Left ventricle myocardium inferior (tissue), 1 donor: Measurements from ENCODE around the gene ORC4. TPM values are rescaled to one million over a fixed set of nuclear protein-coding genes. Genes with fewer than 3 reads are reported as not detected.

ENCODE experiments used
- DNase-seq: peaks from one replicate; pipeline ENCODE4 v3.0.0-alpha.2; 2020
- H3K27ac ChIP-seq: fragments of 200-600 bp; replicated peaks from 2 replicates; pipeline ENCODE4 v1.8.0; 2021
- H3K27me3 ChIP-seq: fragments of 200-600 bp; 2 replicates; pipeline ENCODE4 v1.8.0; 2021; ENCODE audit warnings: low read depth
- H3K36me3 ChIP-seq: fragments of 200-600 bp; 2 replicates; pipeline ENCODE4 v1.8.0; 2021
- H3K4me1 ChIP-seq: fragments of 200-600 bp; 2 replicates; pipeline ENCODE4 v1.8.0; 2021
- H3K4me3 ChIP-seq: fragments of 200-600 bp; 2 replicates; pipeline ENCODE4 v1.8.0; 2021; ENCODE audit warnings: mild to moderate bottlenecking, moderate library complexity
- H3K9me3 ChIP-seq: fragments of 200-600 bp; replicated peaks from 2 replicates; pipeline ENCODE4 v1.8.0; 2021
- intact Hi-C: fragments of 100-400 bp; cut with micrococcal nuclease; formaldehyde crosslinking; loops from one replicate; pipeline ENCODE4 v1.11.0; 2022
- total RNA-seq: library from RNA; stranded (reverse); fragmentation: NEBNext Ultra II Directional; extraction: Animal tissue kit (Norgen Biotek cat#: 25700); gene quantifications from one replicate; pipeline ENCODE4 v1.2.1, GENCODE V29; 2021
- TF ChIP-seq, protein P1 (sequence below): fragments of 200-600 bp; IDR thresholded peaks from 2 replicates; pipeline ENCODE4 v1.8.0; 2021; ENCODE audit warnings: antibody characterized with exemption, mild to moderate bottlenecking, borderline replicate concordance
- donor health status: DM: no; HTN: yes; CAD: no; lungs with severe emphysema.

Gene ORC4
- total RNA-seq, 1 donor from 2014 or later, result 45.8 TPM

DNA sequence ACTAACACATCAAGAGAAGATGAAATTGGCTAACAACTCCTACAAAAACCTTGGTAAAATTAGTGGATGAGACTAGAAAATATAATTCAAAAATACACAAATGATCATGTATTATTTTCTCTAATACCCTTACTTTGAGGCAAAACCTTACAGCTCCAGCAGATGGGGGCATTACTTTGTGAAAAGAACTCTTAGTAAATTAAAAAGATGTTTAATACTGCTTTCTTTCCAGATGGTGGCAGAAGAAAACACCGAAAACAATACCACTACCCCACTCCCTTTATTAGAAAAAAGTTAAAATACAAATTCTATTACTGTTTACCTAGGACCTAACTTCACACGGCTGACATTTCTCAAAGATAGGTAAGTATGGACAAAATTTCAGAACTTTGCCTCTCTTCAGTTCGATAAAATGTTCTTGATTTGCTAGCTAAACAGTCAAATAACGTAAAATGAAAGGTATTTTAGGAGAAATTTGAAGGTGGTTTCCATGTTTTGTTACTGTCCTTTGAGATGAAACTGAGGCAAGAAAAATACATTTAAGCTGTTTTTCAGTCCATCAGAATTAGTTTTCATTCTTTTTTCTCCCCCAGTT lies 30.6 kb downstream of the ORC4 start:
- no peak for DNase-seq
- TF ChIP-seq, protein P1, sequence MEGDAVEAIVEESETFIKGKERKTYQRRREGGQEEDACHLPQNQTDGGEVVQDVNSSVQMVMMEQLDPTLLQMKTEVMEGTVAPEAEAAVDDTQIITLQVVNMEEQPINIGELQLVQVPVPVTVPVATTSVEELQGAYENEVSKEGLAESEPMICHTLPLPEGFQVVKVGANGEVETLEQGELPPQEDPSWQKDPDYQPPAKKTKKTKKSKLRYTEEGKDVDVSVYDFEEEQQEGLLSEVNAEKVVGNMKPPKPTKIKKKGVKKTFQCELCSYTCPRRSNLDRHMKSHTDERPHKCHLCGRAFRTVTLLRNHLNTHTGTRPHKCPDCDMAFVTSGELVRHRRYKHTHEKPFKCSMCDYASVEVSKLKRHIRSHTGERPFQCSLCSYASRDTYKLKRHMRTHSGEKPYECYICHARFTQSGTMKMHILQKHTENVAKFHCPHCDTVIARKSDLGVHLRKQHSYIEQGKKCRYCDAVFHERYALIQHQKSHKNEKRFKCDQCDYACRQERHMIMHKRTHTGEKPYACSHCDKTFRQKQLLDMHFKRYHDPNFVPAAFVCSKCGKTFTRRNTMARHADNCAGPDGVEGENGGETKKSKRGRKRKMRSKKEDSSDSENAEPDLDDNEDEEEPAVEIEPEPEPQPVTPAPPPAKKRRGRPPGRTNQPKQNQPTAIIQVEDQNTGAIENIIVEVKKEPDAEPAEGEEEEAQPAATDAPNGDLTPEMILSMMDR, result peak; percentile 66
- H3K4me3 ChIP-seq, result no peak overlapping the region
- intact Hi-C loops, result loop anchor here (10.0 kb wide), 1 partner anchor 515 kb away; no protein-coding TSS in a partner anchor
- H3K4me1 ChIP-seq, result peaks cover 11% of the 10 kb centered on the region
- H3K36me3 ChIP-seq, result no peaks in the 10 kb centered on the region
- no peaks in the 10 kb centered on the region for H3K27me3 ChIP-seq
- H3K9me3 ChIP-seq, result no peaks in the 10 kb centered on the region
- H3K27ac ChIP-seq, result no peak overlapping the region

DNA sequence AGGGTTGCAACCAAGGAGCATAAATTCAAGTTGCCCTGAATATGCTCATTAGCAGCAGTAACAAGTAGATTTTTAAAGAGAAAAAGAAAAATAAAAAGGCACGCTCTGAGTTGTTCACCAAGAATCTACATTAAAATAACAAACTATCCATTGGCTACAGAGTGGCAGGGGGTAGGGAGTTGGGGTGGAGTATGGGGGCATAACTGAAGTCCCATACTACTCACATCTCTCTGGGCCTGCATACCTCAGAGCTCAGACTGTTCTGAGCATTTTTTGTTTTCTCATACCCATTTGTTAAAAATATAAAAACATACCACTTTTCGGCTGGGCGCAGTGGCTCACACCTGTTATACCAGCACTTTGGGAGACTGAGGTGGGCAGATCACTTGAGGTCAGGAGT lies 31.4 kb downstream of the ORC4 start:
- peaks cover 11% of the 10 kb centered on the region for H3K4me1 ChIP-seq
- TF ChIP-seq, protein P1, result no peak
- no peak for DNase-seq
- intact Hi-C loops, result loop anchor here (10.0 kb wide), 1 partner anchor 516 kb away; no protein-coding TSS in a partner anchor
- no peak overlapping the region for H3K4me3 ChIP-seq
- no peaks in the 10 kb centered on the region for H3K36me3 ChIP-seq
- no peak overlapping the region for H3K27ac ChIP-seq
- no peaks in the 10 kb centered on the region for H3K9me3 ChIP-seq
- no peaks in the 10 kb centered on the region for H3K27me3 ChIP-seq

DNA sequence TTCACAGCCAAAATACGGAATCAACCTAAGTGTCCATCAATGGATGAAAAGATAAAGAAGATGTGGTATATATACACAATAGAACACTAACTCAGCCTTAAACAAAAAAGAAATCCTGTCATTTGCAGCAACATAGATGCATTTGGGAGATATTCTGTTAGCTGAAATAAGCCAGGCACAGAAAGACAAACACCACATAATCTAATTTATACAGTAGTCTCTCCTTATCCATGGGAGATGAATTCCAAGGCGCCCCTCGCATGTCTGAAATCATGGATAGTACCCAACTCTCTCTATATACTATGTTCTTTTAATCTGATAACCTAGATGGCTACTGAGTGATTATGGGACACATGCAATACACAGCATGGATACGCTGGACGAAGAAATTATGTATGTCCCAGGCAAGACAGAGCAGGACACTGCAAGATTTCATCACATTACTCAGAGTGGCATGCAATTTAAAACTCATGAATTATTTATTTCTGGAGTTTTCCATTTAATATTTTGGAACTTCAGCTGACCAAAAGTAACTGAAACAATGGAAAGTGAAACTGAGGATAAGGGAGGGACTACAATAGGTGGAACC lies 39.5 kb downstream of the ORC4 start:
- intact Hi-C loops, result loop anchor here (10.0 kb wide), 1 partner anchor 524 kb away; no protein-coding TSS in a partner anchor

DNA sequence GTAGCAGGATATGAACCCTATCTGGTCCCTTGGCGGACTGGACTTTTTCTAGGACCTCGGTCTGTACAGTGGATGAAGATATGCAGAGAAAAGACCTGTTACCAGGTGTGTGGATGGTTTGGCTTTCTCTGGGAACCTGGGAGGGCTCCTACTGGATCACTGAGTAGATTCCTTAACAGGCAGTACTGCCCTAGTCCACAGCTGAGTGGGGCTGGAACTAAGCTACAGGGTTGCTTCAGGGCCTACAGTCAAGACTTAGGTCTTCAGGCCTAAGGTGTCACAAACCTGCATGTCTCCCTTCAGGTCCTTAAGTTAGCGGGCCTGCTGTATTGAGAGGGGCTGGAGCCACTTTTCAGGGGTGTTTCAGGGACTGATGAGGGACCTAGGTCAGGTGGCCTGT lies 42.9 kb downstream of the ORC4 start:
- Histone ChIP-seq H3K4me1 (peaks cover 35% of the 10 kb centered on the region), H3K27me3 (no peaks in the 10 kb centered on the region), H3K27ac (no peak overlapping the region), H3K4me3 (no peak overlapping the region), H3K36me3 (peaks cover 9% of the 10 kb centered on the region), H3K9me3 (no peaks in the 10 kb centered on the region)
- no peak for DNase-seq
- intact Hi-C loops, result no loop called here
- TF ChIP-seq, protein P1, result no peak

More for the DNA sequence above, 39.5 kb downstream of the ORC4 start:
- H3K27ac ChIP-seq, result no peak overlapping the region
- H3K4me3 ChIP-seq, result no peak overlapping the region
- no peak for DNase-seq
- H3K4me1 ChIP-seq, result peaks cover 27% of the 10 kb centered on the region
- TF ChIP-seq, protein P1, result no peak
- H3K27me3 ChIP-seq, result no peaks in the 10 kb centered on the region
- H3K9me3 ChIP-seq, result no peaks in the 10 kb centered on the region
- no peaks in the 10 kb centered on the region for H3K36me3 ChIP-seq

DNA sequence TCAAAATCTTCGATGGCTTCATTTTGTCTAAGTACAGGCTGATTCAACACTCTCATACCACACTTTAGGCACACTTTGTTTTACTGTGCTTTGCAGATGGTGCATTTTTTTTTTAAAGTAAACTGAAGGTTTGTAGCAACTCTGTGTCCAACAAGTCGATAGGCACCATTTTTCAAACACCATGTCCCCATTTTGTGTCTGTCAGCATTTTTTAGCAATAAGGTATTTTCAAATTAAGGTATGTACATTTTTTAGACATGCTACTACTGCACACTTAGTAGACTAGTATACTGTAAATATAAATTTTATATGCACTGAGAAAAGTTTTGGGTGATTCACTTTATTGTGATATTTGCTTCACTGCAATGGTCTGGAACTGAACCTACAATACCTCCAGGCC lies 44.4 kb downstream of the ORC4 start:
- intact Hi-C loops, result no loop called here
- Histone ChIP-seq H3K4me3 (no peak overlapping the region), H3K27ac (no peak overlapping the region), H3K4me1 (peaks cover 25% of the 10 kb centered on the region), H3K27me3 (no peaks in the 10 kb centered on the region), H3K9me3 (no peaks in the 10 kb centered on the region), H3K36me3 (peaks cover 13% of the 10 kb centered on the region)
- DNase-seq, result no peak
- TF ChIP-seq, protein P1, result no peak
